ENCODE measurements around the gene TMEM243. TPM values are rescaled to one million over a fixed set of nuclear protein-coding genes. Genes with fewer than 3 reads are reported as not detected.
"Not testable (repeated sequence)": the region's sequence is repeated elsewhere in the genome, so short reads cannot be mapped to it uniquely, and the experiment has no call there.

The TMEM243 gene
- total and polyA plus RNA-seq, 10 of the 15 experiments (the other 5 are each of a cell fraction or from before 2014, with no cell fraction given): 47.8 to 170 (median 77.9) TPM

DNA sequence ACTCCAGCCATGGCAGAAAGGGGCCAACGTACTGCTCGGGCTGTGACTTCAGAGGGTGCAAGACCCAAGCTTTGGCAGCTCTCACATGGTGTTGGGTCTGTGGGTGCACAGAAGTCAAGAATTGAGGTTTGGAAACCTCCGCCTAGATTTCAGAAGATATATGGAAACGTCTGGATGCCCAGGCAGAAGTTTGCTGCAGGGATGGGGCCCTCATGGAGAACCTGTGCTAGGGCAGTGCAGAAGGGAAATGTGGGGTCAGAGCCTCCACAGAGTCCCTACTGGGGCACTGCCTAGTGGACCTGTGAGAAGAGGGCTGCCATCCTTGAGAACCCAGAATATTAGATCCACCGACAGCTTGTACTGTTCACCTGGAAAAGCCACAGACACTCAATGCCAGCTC, 26.1 kb upstream of the TMEM243 start:
- H3K9ac ChIP-seq (ENCODE audit: control insufficient read depth, insufficient read depth, low read length); H3K27ac ChIP-seq (ENCODE audit: control insufficient read depth, insufficient read depth); H2AFZ ChIP-seq (ENCODE audit: control insufficient read depth, low read depth, low read length); H3K27me3 ChIP-seq (replicated peaks in 1 of 2; ENCODE audit: control insufficient read depth in 2 of 2, insufficient read depth in 2 of 2, low read length in 1 of 2); H4K20me1 ChIP-seq (ENCODE audit: control insufficient read depth, insufficient read depth); FAIRE-seq; DNase-seq (ENCODE audit: low read depth, low spot score); in situ Hi-C loops (cut with MboI); H3K4me2 ChIP-seq (ENCODE audit: control insufficient read depth, insufficient read depth); intact Hi-C loops (cut with micrococcal nuclease; ENCODE audit: unreplicated experiment); H3K9me3 ChIP-seq (replicated peaks; ENCODE audit: control insufficient read depth, insufficient read depth, low read length); H3K4me1 ChIP-seq (ENCODE audit: control insufficient read depth, insufficient read depth, low read length); RAD21 ChIA-PET (ENCODE audit: unreplicated experiment); POLR2A ChIA-PET; H3K4me3 ChIP-seq; H3K36me3 ChIP-seq (ENCODE audit: control insufficient read depth in 2 of 2, insufficient read depth in 2 of 2, low read length in 1 of 2); BruUV-seq (replicated peaks); SMC1A ChIA-PET (ENCODE audit: uncharacterized antibody, unreplicated experiment); H3K79me2 ChIP-seq (ENCODE audit: control insufficient read depth, insufficient read depth, low read length); CTCF ChIA-PET; ATAC-seq: not testable (repeated sequence)
- 57% methylated on average over 5 of the region's 5 CpGs for WGBS (ENCODE audit: insufficient coverage, insufficient replicate concordance, low lambda C conversion rate, missing lambda C conversion rate)

DNA sequence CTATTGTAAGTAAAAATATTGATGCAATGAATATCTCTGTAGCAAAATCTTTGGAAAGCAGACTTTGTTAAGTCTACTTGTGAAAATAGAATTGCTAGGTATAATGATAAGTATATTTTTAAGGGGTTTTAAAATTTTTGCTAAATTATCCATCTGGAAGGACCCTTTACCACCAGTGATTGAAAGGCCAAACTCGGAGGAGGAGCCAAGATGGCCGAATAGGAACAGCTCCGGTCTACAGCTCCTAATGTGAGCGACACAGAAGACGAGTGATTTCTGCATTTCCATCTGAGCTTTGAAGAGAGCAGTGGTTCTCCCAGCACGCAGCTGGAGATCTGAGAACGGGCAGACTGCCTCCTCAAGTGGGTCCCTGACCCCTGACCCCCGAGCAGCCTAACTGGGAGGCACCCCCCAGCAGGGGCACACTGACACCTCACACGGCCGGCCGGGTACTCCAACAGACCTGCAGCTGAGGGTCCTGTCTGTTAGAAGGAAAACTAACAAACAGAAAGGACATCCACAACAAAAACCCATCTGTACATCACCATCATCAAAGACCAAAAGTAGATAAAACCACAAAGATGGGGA, 19.0 kb upstream of the TMEM243 start:
- H3K27ac ChIP-seq (ENCODE audit: control insufficient read depth, insufficient read depth); POLR2A ChIA-PET; H3K9ac ChIP-seq (ENCODE audit: control insufficient read depth, insufficient read depth, low read length); H3K4me1 ChIP-seq (ENCODE audit: control insufficient read depth, insufficient read depth, low read length); H3K36me3 ChIP-seq (ENCODE audit: control insufficient read depth in 2 of 2, insufficient read depth in 2 of 2, low read length in 1 of 2); CTCF ChIA-PET; H3K79me2 ChIP-seq (ENCODE audit: control insufficient read depth, insufficient read depth, low read length); RAD21 ChIA-PET (ENCODE audit: unreplicated experiment); H3K9me3 ChIP-seq (replicated peaks; ENCODE audit: control insufficient read depth, insufficient read depth, low read length); H3K27me3 ChIP-seq (replicated peaks in 1 of 2; ENCODE audit: control insufficient read depth in 2 of 2, insufficient read depth in 2 of 2, low read length in 1 of 2); H4K20me1 ChIP-seq (ENCODE audit: control insufficient read depth, insufficient read depth); DNase-seq (ENCODE audit: low read depth, low spot score); H2AFZ ChIP-seq (ENCODE audit: control insufficient read depth, low read depth, low read length); intact Hi-C loops (cut with micrococcal nuclease; ENCODE audit: unreplicated experiment); ATAC-seq; H3K4me2 ChIP-seq (ENCODE audit: control insufficient read depth, insufficient read depth); H3K4me3 ChIP-seq; FAIRE-seq; BruUV-seq (replicated peaks): not testable (repeated sequence)
- SMC1A ChIA-PET (ENCODE audit: uncharacterized antibody, unreplicated experiment): interaction anchor here (1.5 kb wide), 1 partner anchor 17 kb away, joined by 3 read pairs; no protein-coding TSS in a partner anchor
- in situ Hi-C loops (cut with MboI): loop anchor here (5.0 kb wide), 1 partner anchor 306 kb away; no protein-coding TSS in a partner anchor
- WGBS (ENCODE audit: insufficient coverage, insufficient replicate concordance, low lambda C conversion rate, missing lambda C conversion rate): 60% methylated on average over 10 of the region's 11 CpGs

All from GM12878 (cell line).